ENCODE results near the gene NEURL4. TPM values are rescaled to one million over a fixed set of nuclear protein-coding genes. Genes with fewer than 3 reads are reported as not detected.
"Not testable (repeated sequence)": the region's sequence is repeated elsewhere in the genome, so short reads cannot be mapped to it uniquely, and the experiment has no call there.

NEURL4 gene
- total and polyA plus RNA-seq, 4 donors = 0.76 to 14.2 (median 7.3) TPM

GRCh38 chr17:7343250-7343649 lies 14.1 kb upstream of the NEURL4 start:
- Histone ChIP-seq H3K4me3 (ENCODE audit: low read depth in 1 of 3, low read length in 3 of 3) (no peak overlapping the region), H3K9ac (ENCODE audit: low read depth in 1 of 2, low read length in 2 of 2) (no peak overlapping the region)
- no peak for DNase-seq (ENCODE audit: low spot score)

GRCh38 chr17:7341842-7342241 lies 12.7 kb upstream of the NEURL4 start:
- H3K27me3 ChIP-seq (ENCODE audit: control insufficient read depth in 4 of 4, insufficient read depth in 4 of 4, low read length in 3 of 4) = no peaks in the 10 kb centered on the region
- TF ChIP-seq RAD21 (IDR thresholded peaks at IDR 0.05) = no peak
- TF ChIP-seq CTCF (IDR thresholded peaks at IDR 0.05; ENCODE audit: low read depth, low read length, missing input control) = no peak
- no peaks in the 10 kb centered on the region for H3K36me3 ChIP-seq (ENCODE audit: control insufficient read depth in 4 of 4, insufficient read depth in 3 of 4, low read depth in 1 of 4, low read length in 3 of 4)
- no peak for DNase-seq (ENCODE audit: low spot score)
- no peaks in the 10 kb centered on the region for H3K4me1 ChIP-seq (ENCODE audit: control insufficient read depth in 4 of 4, insufficient read depth in 4 of 4, low read length in 3 of 4)
- no peaks in the 10 kb centered on the region for H3K9me3 ChIP-seq (ENCODE audit: control insufficient read depth in 4 of 4, low read length in 3 of 4)
- H3K9ac ChIP-seq (ENCODE audit: low read depth in 1 of 2, low read length in 2 of 2) = no peak overlapping the region
- H3K4me3 ChIP-seq (ENCODE audit: low read depth in 1 of 3, low read length in 3 of 3) = no peak overlapping the region
- no peak overlapping the region for H3K27ac ChIP-seq (ENCODE audit: low read depth in 1 of 2, low read length in 2 of 2)
- WGBS = 94% methylated on average over 13 of the region's 13 CpGs

More at GRCh38 chr17:7343250-7343649, 14.1 kb upstream of the NEURL4 start:
- TF ChIP-seq REST (IDR thresholded peaks at IDR 0.05) = no peak
- WGBS = 76% methylated on average over 15 of the region's 15 CpGs
- Histone ChIP-seq H3K4me1 (ENCODE audit: control insufficient read depth in 4 of 4, insufficient read depth in 4 of 4, low read length in 3 of 4) (no peaks in the 10 kb centered on the region), H3K27ac (ENCODE audit: low read depth in 1 of 2, low read length in 2 of 2) (no peak overlapping the region), H3K9me3 (ENCODE audit: control insufficient read depth in 4 of 4, low read length in 3 of 4) (no peaks in the 10 kb centered on the region), H3K36me3 (ENCODE audit: control insufficient read depth in 4 of 4, insufficient read depth in 3 of 4, low read depth in 1 of 4, low read length in 3 of 4) (no peaks in the 10 kb centered on the region), H3K27me3 (ENCODE audit: control insufficient read depth in 4 of 4, insufficient read depth in 4 of 4, low read length in 3 of 4) (no peaks in the 10 kb centered on the region)

GRCh38 chr17:7340179-7340578 lies 11.0 kb upstream of the NEURL4 start:
- H3K27ac ChIP-seq (ENCODE audit: low read depth in 1 of 2, low read length in 2 of 2) = no peak overlapping the region
- DNase-seq (ENCODE audit: low spot score) = no peak
- no peaks in the 10 kb centered on the region for H3K36me3 ChIP-seq (ENCODE audit: control insufficient read depth in 4 of 4, insufficient read depth in 3 of 4, low read depth in 1 of 4, low read length in 3 of 4)
- 78% methylated on average over 2 of the region's 2 CpGs for WGBS
- TF ChIP-seq FOXA2 (IDR thresholded peaks at IDR 0.05) (no peak), YY1 (IDR thresholded peaks at IDR 0.05) (no peak), TAF1 (conservative IDR thresholded peaks at IDR 0.05) (no peak), SP1 (IDR thresholded peaks at IDR 0.05) (no peak), CTCF (IDR thresholded peaks at IDR 0.05; ENCODE audit: low read depth, low read length, missing input control) (no peak)
- no peak overlapping the region for H3K9ac ChIP-seq (ENCODE audit: low read depth in 1 of 2, low read length in 2 of 2)
- no peaks in the 10 kb centered on the region for H3K9me3 ChIP-seq (ENCODE audit: control insufficient read depth in 4 of 4, low read length in 3 of 4)
- no peaks in the 10 kb centered on the region for H3K4me1 ChIP-seq (ENCODE audit: control insufficient read depth in 4 of 4, insufficient read depth in 4 of 4, low read length in 3 of 4)
- no peak overlapping the region for H3K4me3 ChIP-seq (ENCODE audit: low read depth in 1 of 3, low read length in 3 of 3)
- no peaks in the 10 kb centered on the region for H3K27me3 ChIP-seq (ENCODE audit: control insufficient read depth in 4 of 4, insufficient read depth in 4 of 4, low read length in 3 of 4)

- H3K4me3 ChIP-seq (ENCODE audit: low read depth in 1 of 3, low read length in 3 of 3); H3K9ac ChIP-seq (ENCODE audit: low read depth in 1 of 2, low read length in 2 of 2); H3K4me1 ChIP-seq (ENCODE audit: control insufficient read depth in 4 of 4, insufficient read depth in 4 of 4, low read length in 3 of 4); H3K27ac ChIP-seq (ENCODE audit: low read depth in 1 of 2, low read length in 2 of 2); H3K27me3 ChIP-seq (ENCODE audit: control insufficient read depth in 4 of 4, insufficient read depth in 4 of 4, low read length in 3 of 4); H3K9me3 ChIP-seq (ENCODE audit: control insufficient read depth in 4 of 4, low read length in 3 of 4); DNase-seq (ENCODE audit: low spot score); H3K36me3 ChIP-seq (ENCODE audit: control insufficient read depth in 4 of 4, insufficient read depth in 3 of 4, low read depth in 1 of 4, low read length in 3 of 4): not testable (repeated sequence)
- WGBS = 70% methylated on average over 7 of the region's 7 CpGs
These were observed 8.5 kb upstream of the NEURL4 start for GRCh38 chr17:7337600-7337999.

Measured in liver (tissue), 9 donors.